Keratinocyte (primary cell): ENCODE data around the gene NOTCH1. TPM values are rescaled to one million over a fixed set of nuclear protein-coding genes. Genes with fewer than 3 reads are reported as not detected.

Experiments used
- DNase-seq: peaks from one replicate; pipeline ENCODE4 v3.0.0-alpha.2; 2011; ENCODE audit warnings: low read depth, missing footprints, low spot score
- FAIRE-seq: peaks from 2 replicates; lab custom pipeline; 2011; peaks lifted over from hg19 to GRCh38; lab: Jason Lieb, UNC
- H2AFZ ChIP-seq: 2 replicates; pipeline ENCODE4 v1.6.0; 2012; ENCODE audit warnings: low read length, control low read depth, inconsistent platforms; ENCODE audit not compliant: control insufficient read depth
- H3K27ac ChIP-seq: 2 replicates; pipeline ENCODE4 v1.5.1; 2011; ENCODE audit warnings: low read length; ENCODE audit not compliant: control insufficient read depth, insufficient read depth
- H3K27me3 ChIP-seq: 3 replicates; pipeline ENCODE4 v1.6.0; 2011; ENCODE audit warnings: low read length; ENCODE audit not compliant: control insufficient read depth, insufficient read depth; ENCODE audit errors: extremely low read depth
- H3K36me3 ChIP-seq, 2 experiments: 2 replicates in 1 of 2; 3 replicates in 1 of 2; pipeline ENCODE4 v1.5.1; 2011; ENCODE audit warnings: low read length in 2 of 2, mild to moderate bottlenecking in 1 of 2; ENCODE audit not compliant: control insufficient read depth in 2 of 2, insufficient read depth in 2 of 2; ENCODE audit errors: extremely low read depth in 1 of 2
- H3K4me1 ChIP-seq: 3 replicates; pipeline ENCODE4 v1.5.1; 2011; ENCODE audit warnings: low read length; ENCODE audit not compliant: control insufficient read depth, insufficient read depth; ENCODE audit errors: extremely low read depth
- H3K4me2 ChIP-seq: 3 replicates; pipeline ENCODE4 v1.6.0; 2011; ENCODE audit warnings: low read depth, low read length; ENCODE audit not compliant: control insufficient read depth, insufficient read depth; ENCODE audit errors: extremely low read depth
- H3K4me3 ChIP-seq, 3 experiments: fragments of 200-600 bp in 1 of 3; sonication (generic) in 1 of 3; 2 replicates in 2 of 3; 3 replicates in 1 of 3; pipeline ENCODE4 v1.5.1; 2011 to 2016; ENCODE audit warnings: low read length in 3 of 3, mild to moderate bottlenecking in 3 of 3, control low read depth in 2 of 3, inconsistent platforms in 1 of 3, low read depth in 1 of 3, mixed read lengths in 1 of 3, mixed run types in 1 of 3, moderate library complexity in 1 of 3; ENCODE audit not compliant: control insufficient read depth in 2 of 3, insufficient read depth in 2 of 3; ENCODE audit errors: extremely low read depth in 1 of 3
- H3K79me2 ChIP-seq: 2 replicates; pipeline ENCODE4 v1.6.0; 2012; ENCODE audit warnings: low read length; ENCODE audit not compliant: control insufficient read depth, insufficient read depth
- H3K9ac ChIP-seq: 3 replicates; pipeline ENCODE4 v1.6.0; 2011; ENCODE audit warnings: low read length; ENCODE audit not compliant: control insufficient read depth, insufficient read depth; ENCODE audit errors: extremely low read depth
- H3K9me1 ChIP-seq: 3 replicates; pipeline ENCODE4 v1.6.0; 2011; ENCODE audit warnings: low read length; ENCODE audit not compliant: control insufficient read depth, insufficient read depth; ENCODE audit errors: extremely low read depth
- H3K9me3 ChIP-seq: 2 replicates; pipeline ENCODE4 v1.5.1; 2012; ENCODE audit warnings: low read depth, low read length; ENCODE audit not compliant: control insufficient read depth
- H4K20me1 ChIP-seq: 3 replicates; pipeline ENCODE4 v1.6.0; 2011; ENCODE audit warnings: low read length; ENCODE audit not compliant: control insufficient read depth, insufficient read depth; ENCODE audit errors: extremely low read depth
- EZH2 ChIP-seq: IDR thresholded peaks from one replicate; pipeline ENCODE4 v1.6.1; 2012; ENCODE audit warnings: inconsistent platforms, mild to moderate bottlenecking, low read length, moderate library complexity
- dilution Hi-C: fragments of 300-500 bp; cut with MboI; formaldehyde crosslinking; loops from one replicate; pipeline ENCODE4 v1.7.0; 2020; ENCODE audit warnings: low sequenced_read_pairs; ENCODE audit not compliant: extremely low pct_ligation_motif_present
- polyA plus RNA-seq, 5 experiments: library from polyadenylated mRNA; depleted of rRNA in 3 of 5; stranded (reverse) in 3 of 5; stranded (forward) in 1 of 5; unstranded in 1 of 5; fragments of >200 nt; gene quantifications; 1 replicate in 1 of 5; 2 replicates in 3 of 5; 3 replicates in 1 of 5; pipeline versions ENCODE4 v1.2.1 to v1.2.3, GENCODE V29; 2011 to 2012; ENCODE audit warnings: missing spikeins in 2 of 5, low read depth in 1 of 5, low replicate concordance in 1 of 5
- TF ChIP-seq, protein P1 (sequence below), 3 experiments: IDR thresholded peaks in 1 of 3; conservative IDR thresholded peaks in 1 of 3; optimal IDR thresholded peaks in 1 of 3; 2 replicates in 2 of 3; 3 replicates in 1 of 3; pipeline versions ENCODE3 to v1.5.1; 2011; ENCODE audit warnings: low read length in 3 of 3, mild to moderate bottlenecking in 3 of 3, moderate library complexity in 2 of 3, control low read depth in 1 of 3, inconsistent platforms in 1 of 3; ENCODE audit not compliant: insufficient read depth in 2 of 3; ENCODE audit errors: extremely low read depth in 1 of 3

The NOTCH1 gene
- polyA plus RNA-seq, 1 donor (not counting 4 experiments of a cell fraction or from before 2014, with no cell fraction given), result 6.1 TPM

DNA sequence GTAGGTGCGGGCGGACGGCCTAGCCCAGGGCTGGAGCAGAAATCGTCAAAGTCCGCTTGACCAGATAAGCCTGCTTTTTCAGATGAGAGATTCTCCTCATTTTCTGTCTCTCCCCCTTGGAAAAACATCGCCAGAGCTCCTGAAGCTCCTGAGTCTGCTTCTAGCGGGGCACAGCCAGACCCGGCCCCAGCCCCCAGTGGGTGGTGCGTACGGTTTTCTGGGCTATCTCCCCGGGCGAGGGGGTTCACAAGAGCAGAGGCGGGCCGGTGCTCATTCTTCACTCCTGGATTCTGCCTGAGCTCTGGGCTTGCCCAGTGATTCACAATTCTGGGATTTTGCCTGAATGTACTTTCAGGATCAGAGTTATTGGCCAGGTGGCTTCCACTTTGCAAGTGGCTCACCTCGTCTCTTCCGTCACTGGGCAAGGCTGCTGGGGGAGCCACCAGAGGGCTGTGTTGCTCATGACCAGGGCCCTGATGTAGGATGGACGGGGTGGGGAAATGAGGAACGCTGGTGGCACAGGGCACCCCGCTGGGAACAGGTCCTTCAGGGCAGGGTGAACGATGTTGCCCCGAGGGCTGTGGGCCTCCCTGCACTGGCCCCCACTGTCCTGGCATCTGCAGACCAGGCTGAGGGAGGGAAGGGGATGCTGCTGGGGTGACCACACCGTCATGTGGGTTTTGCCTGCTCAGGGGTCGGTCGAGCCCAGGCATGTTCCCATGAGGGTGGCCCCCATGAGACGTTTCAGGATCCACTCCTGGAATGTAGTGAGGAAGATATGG is 69.3 kb downstream of the NOTCH1 start:
- Histone ChIP-seq H2AFZ (no peak overlapping the region), H3K4me1 (peaks cover 3% of the 10 kb centered on the region), H3K27me3 (no peaks in the 10 kb centered on the region), H3K4me3 (no peak overlapping the region), H3K9me3 (no peaks in the 10 kb centered on the region), H3K9ac (no peak overlapping the region), H3K4me2 (no peak overlapping the region), H3K36me3 (peaks cover 41 to 63% of the 10 kb centered on the region in 2 experiments), H3K9me1 (no peaks in the 10 kb centered on the region), H3K79me2 (peaks cover 92% of the 10 kb centered on the region), H3K27ac (no peak overlapping the region), H4K20me1 (peaks cover 34% of the 10 kb centered on the region)
- TF ChIP-seq, protein P1, sequence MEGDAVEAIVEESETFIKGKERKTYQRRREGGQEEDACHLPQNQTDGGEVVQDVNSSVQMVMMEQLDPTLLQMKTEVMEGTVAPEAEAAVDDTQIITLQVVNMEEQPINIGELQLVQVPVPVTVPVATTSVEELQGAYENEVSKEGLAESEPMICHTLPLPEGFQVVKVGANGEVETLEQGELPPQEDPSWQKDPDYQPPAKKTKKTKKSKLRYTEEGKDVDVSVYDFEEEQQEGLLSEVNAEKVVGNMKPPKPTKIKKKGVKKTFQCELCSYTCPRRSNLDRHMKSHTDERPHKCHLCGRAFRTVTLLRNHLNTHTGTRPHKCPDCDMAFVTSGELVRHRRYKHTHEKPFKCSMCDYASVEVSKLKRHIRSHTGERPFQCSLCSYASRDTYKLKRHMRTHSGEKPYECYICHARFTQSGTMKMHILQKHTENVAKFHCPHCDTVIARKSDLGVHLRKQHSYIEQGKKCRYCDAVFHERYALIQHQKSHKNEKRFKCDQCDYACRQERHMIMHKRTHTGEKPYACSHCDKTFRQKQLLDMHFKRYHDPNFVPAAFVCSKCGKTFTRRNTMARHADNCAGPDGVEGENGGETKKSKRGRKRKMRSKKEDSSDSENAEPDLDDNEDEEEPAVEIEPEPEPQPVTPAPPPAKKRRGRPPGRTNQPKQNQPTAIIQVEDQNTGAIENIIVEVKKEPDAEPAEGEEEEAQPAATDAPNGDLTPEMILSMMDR (optimal IDR thresholded peaks at IDR 0.05 in 1 of 3, IDR thresholded peaks at IDR 0.05 in 1 of 3, conservative IDR thresholded peaks at IDR 0.05 in 1 of 3; ENCODE audit: extremely low read depth in 1 of 3, insufficient read depth in 2 of 3, low read length in 3 of 3), result no peak
- no peak for TF ChIP-seq EZH2
- dilution Hi-C loops, result no loop called here
- FAIRE-seq, result no peak
- DNase-seq, result no peak

DNA sequence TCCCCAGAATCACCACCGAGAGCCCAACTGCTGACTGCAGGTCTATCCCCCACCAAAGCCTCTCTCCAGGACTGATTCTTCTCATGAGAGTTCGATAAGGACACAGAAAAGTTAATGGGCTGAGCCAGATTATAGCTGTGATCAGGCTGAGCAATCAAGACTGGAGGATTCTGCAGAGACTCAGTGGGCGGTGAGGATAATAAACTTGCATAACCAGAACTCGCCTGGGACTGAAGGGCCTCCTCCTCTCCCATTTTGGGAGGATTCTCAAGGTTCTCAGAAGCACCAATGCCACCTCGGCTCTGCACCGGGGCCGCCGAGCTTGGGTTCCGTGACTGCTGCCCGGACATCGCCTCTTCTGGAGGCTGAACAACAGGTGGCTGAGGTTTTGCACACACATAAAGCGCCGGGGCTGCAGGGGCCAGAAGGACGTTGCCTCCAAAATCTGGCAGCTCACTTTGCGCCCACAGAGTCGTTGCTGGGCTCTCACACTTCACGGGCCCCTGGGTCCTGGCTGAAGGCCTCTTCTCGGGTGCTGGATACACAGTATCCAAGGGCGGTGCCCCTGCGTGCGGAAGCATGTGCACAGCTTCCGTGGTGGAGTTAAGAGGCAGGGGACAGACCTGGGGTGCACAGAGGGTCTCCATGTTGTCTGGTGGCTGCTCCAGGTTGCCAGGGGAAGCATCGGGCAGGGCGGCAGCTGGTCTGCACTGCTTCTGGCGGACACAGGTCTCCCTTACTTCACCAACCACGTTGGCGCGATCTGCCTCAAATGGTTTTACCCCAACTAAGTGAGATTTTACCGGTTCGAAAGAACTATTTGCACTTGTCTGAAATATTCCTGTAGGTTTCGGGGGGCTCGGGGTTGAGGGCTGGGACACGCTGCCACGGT is 70.6 kb downstream of the NOTCH1 start:
- no peaks in the 10 kb centered on the region for H3K9me3 ChIP-seq
- no peak overlapping the region for H3K4me2 ChIP-seq
- H3K27ac ChIP-seq, result no peak overlapping the region
- H3K79me2 ChIP-seq, result peaks cover 90% of the 10 kb centered on the region
- FAIRE-seq, result no peak
- no peak overlapping the region for H3K4me3 ChIP-seq
- H3K4me1 ChIP-seq, result no peaks in the 10 kb centered on the region
- H3K27me3 ChIP-seq, result no peaks in the 10 kb centered on the region
- H3K36me3 ChIP-seq, result peaks cover 51 to 68% of the 10 kb centered on the region in 2 experiments
- peaks cover 36% of the 10 kb centered on the region for H4K20me1 ChIP-seq
- H3K9me1 ChIP-seq, result no peaks in the 10 kb centered on the region
- H3K9ac ChIP-seq, result no peak overlapping the region
- TF ChIP-seq, protein P1 (optimal IDR thresholded peaks at IDR 0.05 in 1 of 3, IDR thresholded peaks at IDR 0.05 in 1 of 3, conservative IDR thresholded peaks at IDR 0.05 in 1 of 3; ENCODE audit: extremely low read depth in 1 of 3, insufficient read depth in 2 of 3, low read length in 3 of 3), result no peak
- no peak for TF ChIP-seq EZH2
- no peak for DNase-seq
- dilution Hi-C loops, result no loop called here
- no peak overlapping the region for H2AFZ ChIP-seq
